ENCODE results near the gene FAM89A. TPM values are rescaled to one million over a fixed set of nuclear protein-coding genes. Genes with fewer than 3 reads are reported as not detected.

FAM89A gene
- total and polyA plus RNA-seq, 2 of the 13 experiments (the other 11 are each of a cell fraction or from before 2014, with no cell fraction given), result 0.35 to 0.44 TPM

GRCh38 chr1:231053493-231054162 is 13.6 kb upstream of the FAM89A start:
- BruUV-seq (replicated peaks), result no TSS peak
- Histone ChIP-seq H2AFZ (ENCODE audit: low read length) (no peak overlapping the region), H3K36me3 (replicated peaks in 1 of 2; ENCODE audit: control insufficient read depth in 1 of 2, insufficient read depth in 2 of 2, low read length in 2 of 2) (no peaks in the 10 kb centered on the region), H3K27me3 (ENCODE audit: control insufficient read depth in 1 of 2, insufficient read depth in 2 of 2, low read length in 2 of 2) (peaks cover 1 to 11% of the 10 kb centered on the region in 2 experiments; a peak in 3 of 5 replicates), H3K4me2 (ENCODE audit: low read depth, low read length) (peak overlapping the region; percentile 46), H3K4me3 (replicated peaks in 1 of 3; ENCODE audit: insufficient read depth in 1 of 3, low read depth in 2 of 3, low read length in 3 of 3) (peak overlapping the region in 1 of 3 experiments; percentile 44; a peak in 1 of 6 replicates), H3K9me3 (ENCODE audit: low read length) (no peaks in the 10 kb centered on the region), H4K20me1 (ENCODE audit: insufficient read depth, low read length) (no peaks in the 10 kb centered on the region), H3K27ac (ENCODE audit: extremely low read length, insufficient read depth, low read length) (no peak overlapping the region), H3K9ac (ENCODE audit: insufficient read depth, low read depth, low read length) (no peak overlapping the region), H3K79me2 (ENCODE audit: insufficient read depth, low read length) (no peaks in the 10 kb centered on the region), H3K4me1 (ENCODE audit: insufficient read depth, low read length) (peaks cover 23% of the 10 kb centered on the region)
- 1% methylated on average over 7 of the region's 7 CpGs for WGBS (ENCODE audit: low lambda C conversion rate)
- intact Hi-C loops (cut with micrococcal nuclease; ENCODE audit: unreplicated experiment), result no loop called here
- TF ChIP-seq ARNT (IDR thresholded peaks at IDR 0.05) (no peak), CSRNP1 (CRISPR knock-in tag; IDR thresholded peaks at IDR 0.05) (no peak), ZNF652 (CRISPR knock-in tag; IDR thresholded peaks at IDR 0.05; ENCODE audit: borderline replicate concordance, low read depth) (0 out of 2 replicates have a peak, but pooled peaks have one; percentile 16), FOXC1 (CRISPR knock-in tag; IDR thresholded peaks at IDR 0.05; ENCODE audit: borderline replicate concordance) (no peak), BCL6 (CRISPR knock-in tag; IDR thresholded peaks at IDR 0.05) (peak; percentile 40; the same call in 1 of the 2 replicates)
- no peak for FAIRE-seq
- POLR2A ChIA-PET, result no interaction called here
- CTCF ChIA-PET (ENCODE audit: low intra/inter-chr PET ratio, low total read pairs), result no interaction called here
- ATAC-seq, result peak; percentile 52
- peak; percentile 23 for DNase-seq (ENCODE audit: low spot score)
- in situ Hi-C loops (cut with HindIII; ENCODE audit: extremely low pct_ligation_motif_present, low pct_unique_long_range_greater_than_20kb), result no loop called here

GRCh38 chr1:231052777-231053176 is 12.7 kb upstream of the FAM89A start:
- intact Hi-C loops (cut with micrococcal nuclease; ENCODE audit: unreplicated experiment), result no loop called here
- no TSS peak for BruUV-seq (replicated peaks)
- ATAC-seq, result no peak
- in situ Hi-C loops (cut with HindIII; ENCODE audit: extremely low pct_ligation_motif_present, low pct_unique_long_range_greater_than_20kb), result no loop called here
- peaks cover 16% of the 10 kb centered on the region for H3K4me1 ChIP-seq (ENCODE audit: insufficient read depth, low read length)
- ChIA-PET POLR2A (no interaction called here), CTCF (ENCODE audit: low intra/inter-chr PET ratio, low total read pairs) (no interaction called here)
- 31% methylated on average over 8 of the region's 8 CpGs for WGBS (ENCODE audit: low lambda C conversion rate)
- FAIRE-seq, result no peak
- no peak overlapping the region for H3K27ac ChIP-seq (ENCODE audit: extremely low read length, insufficient read depth, low read length)
- no peaks in the 10 kb centered on the region for H3K9me3 ChIP-seq (ENCODE audit: low read length)
- H3K36me3 ChIP-seq (replicated peaks in 1 of 2; ENCODE audit: control insufficient read depth in 1 of 2, insufficient read depth in 2 of 2, low read length in 2 of 2), result no peaks in the 10 kb centered on the region
- peaks cover 1 to 11% of the 10 kb centered on the region in 2 experiments; a peak in 3 of 5 replicates for H3K27me3 ChIP-seq (ENCODE audit: control insufficient read depth in 1 of 2, insufficient read depth in 2 of 2, low read length in 2 of 2)
- no peak for DNase-seq (ENCODE audit: low spot score)
- H3K79me2 ChIP-seq (ENCODE audit: insufficient read depth, low read length), result no peaks in the 10 kb centered on the region
- TF ChIP-seq ZNF512B (CRISPR knock-in tag; IDR thresholded peaks at IDR 0.05; ENCODE audit: borderline replicate concordance), result no peak
- no peak for TF ChIP-seq HMGXB4 (CRISPR knock-in tag; IDR thresholded peaks at IDR 0.05; ENCODE audit: borderline replicate concordance in 1 of 2, low read depth in 1 of 2)
- no peak for TF ChIP-seq MTA3 (CRISPR knock-in tag; IDR thresholded peaks at IDR 0.05)
- no peak for TF ChIP-seq RAD51 (IDR thresholded peaks at IDR 0.05; ENCODE audit: borderline replicate concordance)
- no peak for TF ChIP-seq TEAD2 (CRISPR knock-in tag; IDR thresholded peaks at IDR 0.05)
- H3K4me3 ChIP-seq (replicated peaks in 1 of 3; ENCODE audit: insufficient read depth in 1 of 3, low read depth in 2 of 3, low read length in 3 of 3), result no peak overlapping the region
- peak overlapping the region; percentile 46 for H3K4me2 ChIP-seq (ENCODE audit: low read depth, low read length)
- H2AFZ ChIP-seq (ENCODE audit: low read length), result no peak overlapping the region
- H4K20me1 ChIP-seq (ENCODE audit: insufficient read depth, low read length), result no peaks in the 10 kb centered on the region
- H3K9ac ChIP-seq (ENCODE audit: insufficient read depth, low read depth, low read length), result no peak overlapping the region

Data from HepG2 (cell line).